ENCODE results near the gene AKNA.

Gene AKNA

DNA sequence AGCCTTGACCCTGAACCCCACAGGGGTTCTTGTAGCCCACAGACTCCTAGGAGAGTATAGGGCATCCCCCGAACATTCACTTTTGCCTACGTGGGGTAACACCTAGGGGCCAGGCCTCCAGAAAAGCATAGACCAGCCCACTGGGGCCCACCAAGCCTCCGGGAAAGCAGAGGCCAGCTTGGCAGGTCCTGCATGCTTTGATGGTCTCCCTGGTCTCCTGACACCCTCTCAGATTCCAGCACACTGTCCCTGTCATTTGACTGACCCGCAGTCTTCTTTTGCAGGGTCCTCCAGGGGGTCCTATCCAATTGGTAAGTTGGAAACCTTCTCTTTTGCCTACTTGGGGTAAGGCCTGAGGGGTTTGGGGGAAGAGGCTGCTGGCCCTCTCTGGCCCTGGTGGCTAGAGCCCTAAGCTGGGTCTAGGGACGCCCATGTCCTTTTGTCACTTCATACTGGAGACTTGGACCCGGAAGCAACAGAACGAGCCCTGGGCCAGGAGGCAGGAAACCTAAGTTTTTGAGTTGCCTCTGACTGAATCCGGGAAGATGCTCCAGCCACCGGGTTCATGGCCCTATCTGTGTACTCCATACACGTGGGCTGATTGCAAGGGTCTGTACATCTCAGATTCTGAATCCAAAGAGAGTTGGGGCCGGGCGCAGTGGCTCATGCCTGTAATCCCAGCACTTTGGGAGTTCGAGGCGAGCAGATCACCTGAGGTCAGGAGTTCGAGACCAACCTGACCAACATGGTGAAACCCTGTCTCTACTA lies 85.8 kb downstream of the AKNA start:
- Histone ChIP-seq H3K9me3 (ENCODE audit: low read length) (no peaks in the 10 kb centered on the region), H3K27me3 (ENCODE audit: control insufficient read depth in 1 of 2, insufficient read depth in 2 of 2, low read length in 2 of 2) (no peaks in the 10 kb centered on the region), H3K4me1 (ENCODE audit: insufficient read depth, low read length) (peaks cover 5% of the 10 kb centered on the region), H3K9ac (ENCODE audit: low read length) (no peak overlapping the region), H3K36me3 (ENCODE audit: insufficient read depth, low read length) (peaks cover 9% of the 10 kb centered on the region), H3K27ac (ENCODE audit: low read depth, low read length) (no peak overlapping the region), H3K4me3 (ENCODE audit: low read depth in 1 of 2, low read length in 2 of 2) (no peak overlapping the region)

DNA sequence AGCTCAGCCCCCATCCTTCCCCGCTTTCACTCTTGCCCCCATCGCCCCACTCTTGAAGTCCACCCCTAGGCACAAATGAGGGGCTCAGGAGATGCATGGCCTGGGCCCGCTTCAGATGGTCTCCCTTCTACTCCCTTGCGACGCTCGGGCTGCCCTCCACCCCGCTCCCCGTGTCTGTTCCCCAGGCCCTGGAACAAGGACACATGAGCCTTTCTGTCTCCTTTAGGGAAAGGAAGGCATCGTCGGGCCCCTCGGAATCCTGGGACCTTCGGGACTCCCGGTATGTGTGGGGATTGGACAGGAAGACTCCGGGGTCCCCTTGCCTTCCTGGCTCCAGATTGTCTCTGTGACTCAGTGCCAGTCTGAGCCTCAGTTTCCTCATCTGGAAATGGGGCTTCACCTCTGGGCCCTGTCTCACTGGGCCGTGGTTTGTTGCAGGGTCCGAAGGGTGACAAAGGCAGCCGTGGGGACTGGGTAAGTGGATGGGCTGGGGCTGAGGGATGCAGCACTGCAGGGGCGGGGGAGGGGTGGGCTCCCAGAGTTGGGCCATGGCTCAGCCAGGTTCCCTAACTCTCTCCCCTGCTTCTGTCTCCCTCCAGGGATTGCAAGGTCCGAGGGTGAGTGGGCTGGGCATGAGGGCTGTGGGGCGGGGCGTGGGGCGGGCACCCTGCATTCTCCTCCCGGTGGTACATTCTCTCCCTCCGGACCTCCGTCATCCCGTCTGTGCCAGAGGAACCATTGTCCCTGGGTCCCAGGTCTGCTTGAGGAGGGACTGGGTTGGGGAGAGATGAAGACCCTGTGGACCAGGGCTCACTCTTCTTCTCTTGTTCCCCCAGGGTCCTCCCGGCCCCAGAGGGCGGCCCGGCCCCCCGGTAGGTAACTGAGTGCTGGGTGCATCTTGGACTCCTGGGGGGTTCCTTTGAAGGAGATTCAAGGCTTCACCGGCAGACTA lies 86.7 kb downstream of the AKNA start:
- Histone ChIP-seq H3K4me3 (ENCODE audit: low read depth in 1 of 2, low read length in 2 of 2) (no peak overlapping the region), H3K9me3 (ENCODE audit: low read length) (no peaks in the 10 kb centered on the region), H3K4me1 (ENCODE audit: insufficient read depth, low read length) (peaks cover 5% of the 10 kb centered on the region), H3K9ac (ENCODE audit: low read length) (no peak overlapping the region), H3K36me3 (ENCODE audit: insufficient read depth, low read length) (peaks cover 9% of the 10 kb centered on the region), H3K27me3 (ENCODE audit: control insufficient read depth in 1 of 2, insufficient read depth in 2 of 2, low read length in 2 of 2) (no peaks in the 10 kb centered on the region), H3K27ac (ENCODE audit: low read depth, low read length) (no peak overlapping the region)

DNA sequence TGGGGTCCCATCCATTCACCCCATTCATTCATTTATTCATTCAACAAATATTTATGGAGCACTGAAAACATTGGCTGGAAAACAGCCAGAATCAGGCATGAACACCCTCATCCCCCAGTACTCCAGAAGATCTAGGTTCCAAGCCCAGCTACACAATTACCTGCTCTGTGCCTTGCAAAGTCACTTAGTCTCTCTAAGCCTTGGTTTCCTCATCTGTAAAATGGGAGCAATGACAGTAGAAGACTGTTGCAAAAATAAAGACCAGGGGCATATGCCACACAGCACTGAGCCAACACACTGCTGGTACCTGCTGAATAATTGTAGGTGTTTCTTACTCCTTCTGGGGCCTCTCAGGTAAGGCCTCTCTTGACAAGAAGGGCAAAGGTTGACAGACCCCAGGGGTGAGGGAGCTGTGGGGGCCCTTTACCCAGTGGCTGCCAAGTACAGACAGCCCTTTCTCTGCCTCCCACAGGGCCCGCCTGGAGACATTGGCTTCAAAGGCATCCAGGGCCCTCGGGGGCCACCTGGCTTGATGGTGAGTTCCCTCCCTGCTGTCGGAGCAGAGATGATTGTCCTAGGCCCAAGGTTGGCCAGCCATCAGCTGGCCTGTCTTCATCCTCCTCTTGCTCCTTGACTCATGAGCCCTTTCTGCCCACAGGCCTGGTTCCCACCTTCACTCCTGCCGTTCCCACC lies 87.5 kb downstream of the AKNA start:
- no peaks in the 10 kb centered on the region for H3K4me1 ChIP-seq (ENCODE audit: insufficient read depth, low read length)
- no peak overlapping the region for H3K9ac ChIP-seq (ENCODE audit: low read length)
- H3K36me3 ChIP-seq (ENCODE audit: insufficient read depth, low read length), result peaks cover 9% of the 10 kb centered on the region
- H3K9me3 ChIP-seq (ENCODE audit: low read length), result no peaks in the 10 kb centered on the region
- H3K27ac ChIP-seq (ENCODE audit: low read depth, low read length), result no peak overlapping the region
- H3K27me3 ChIP-seq (ENCODE audit: control insufficient read depth in 1 of 2, insufficient read depth in 2 of 2, low read length in 2 of 2), result no peaks in the 10 kb centered on the region
- no peak overlapping the region for H3K4me3 ChIP-seq (ENCODE audit: low read depth in 1 of 2, low read length in 2 of 2)

DNA sequence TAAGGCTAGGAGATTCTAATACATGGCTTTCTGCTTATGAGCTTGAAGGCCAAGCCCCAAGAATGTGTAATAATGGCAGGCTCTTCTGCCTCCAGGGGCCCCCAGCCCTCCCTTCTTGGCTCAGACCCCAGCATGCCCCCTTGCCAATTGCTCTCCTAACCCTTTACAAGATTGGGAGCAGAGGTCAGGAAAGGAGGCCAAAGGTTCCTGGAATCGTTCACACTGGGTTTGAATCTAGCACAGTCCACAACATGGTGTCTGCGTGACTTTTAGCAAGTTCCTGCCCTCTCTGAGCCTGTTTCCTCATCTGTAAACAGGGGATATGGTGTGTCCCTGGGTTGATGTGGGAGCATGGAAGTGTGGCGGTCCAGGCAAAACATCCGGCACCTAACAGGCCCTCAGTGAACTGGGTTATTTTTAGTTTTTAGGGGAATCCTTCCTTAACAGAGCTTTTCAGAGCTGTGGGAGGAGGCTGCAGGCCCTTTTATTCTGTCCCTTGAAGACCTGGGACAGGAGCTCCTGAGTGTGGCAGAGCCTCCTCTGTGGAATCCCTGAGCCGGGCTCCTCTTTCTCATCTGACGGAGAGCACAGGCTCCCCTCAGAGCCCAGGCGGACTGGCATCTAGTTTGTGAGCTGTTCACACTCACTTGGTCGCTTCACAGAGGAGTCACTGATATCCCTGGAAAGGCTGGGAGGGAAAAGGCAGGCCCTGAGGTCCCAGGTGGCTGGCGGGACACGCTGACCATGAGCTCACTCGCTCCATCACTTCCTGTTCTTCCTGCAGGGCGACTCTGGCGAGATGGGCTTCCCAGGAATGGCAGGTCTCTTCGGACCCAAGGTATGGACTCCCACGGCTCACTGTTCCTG lies 88.3 kb downstream of the AKNA start:
- Histone ChIP-seq H3K4me3 (ENCODE audit: low read depth in 1 of 2, low read length in 2 of 2) (no peak overlapping the region), H3K4me1 (ENCODE audit: insufficient read depth, low read length) (no peaks in the 10 kb centered on the region), H3K9ac (ENCODE audit: low read length) (no peak overlapping the region), H3K27me3 (ENCODE audit: control insufficient read depth in 1 of 2, insufficient read depth in 2 of 2, low read length in 2 of 2) (no peaks in the 10 kb centered on the region), H3K27ac (ENCODE audit: low read depth, low read length) (no peak overlapping the region), H3K36me3 (ENCODE audit: insufficient read depth, low read length) (peaks cover 15% of the 10 kb centered on the region), H3K9me3 (ENCODE audit: low read length) (no peaks in the 10 kb centered on the region)

- H3K4me3 ChIP-seq (ENCODE audit: low read depth in 1 of 2, low read length in 2 of 2), result no peak overlapping the region
- H3K4me1 ChIP-seq (ENCODE audit: insufficient read depth, low read length), result no peaks in the 10 kb centered on the region
- H3K27me3 ChIP-seq (ENCODE audit: control insufficient read depth in 1 of 2, insufficient read depth in 2 of 2, low read length in 2 of 2), result no peaks in the 10 kb centered on the region
- H3K9me3 ChIP-seq (ENCODE audit: low read length), result no peaks in the 10 kb centered on the region
- no peak overlapping the region for H3K9ac ChIP-seq (ENCODE audit: low read length)
- no peak overlapping the region for H3K27ac ChIP-seq (ENCODE audit: low read depth, low read length)
- H3K36me3 ChIP-seq (ENCODE audit: insufficient read depth, low read length), result peaks cover 20% of the 10 kb centered on the region
Measured at GRCh38 chr9:114296338-114296737, 91.4 kb downstream of the AKNA start.

- Histone ChIP-seq H3K9ac (ENCODE audit: low read length) (no peak overlapping the region), H3K27ac (ENCODE audit: low read depth, low read length) (no peak overlapping the region), H3K4me3 (ENCODE audit: low read depth in 1 of 2, low read length in 2 of 2) (no peak overlapping the region), H3K27me3 (ENCODE audit: control insufficient read depth in 1 of 2, insufficient read depth in 2 of 2, low read length in 2 of 2) (no peaks in the 10 kb centered on the region), H3K4me1 (ENCODE audit: insufficient read depth, low read length) (no peaks in the 10 kb centered on the region), H3K36me3 (ENCODE audit: insufficient read depth, low read length) (peaks cover 12% of the 10 kb centered on the region), H3K9me3 (ENCODE audit: low read length) (no peaks in the 10 kb centered on the region)
Measured at GRCh38 chr9:114294664-114295063, 93.1 kb downstream of the AKNA start.

DNA sequence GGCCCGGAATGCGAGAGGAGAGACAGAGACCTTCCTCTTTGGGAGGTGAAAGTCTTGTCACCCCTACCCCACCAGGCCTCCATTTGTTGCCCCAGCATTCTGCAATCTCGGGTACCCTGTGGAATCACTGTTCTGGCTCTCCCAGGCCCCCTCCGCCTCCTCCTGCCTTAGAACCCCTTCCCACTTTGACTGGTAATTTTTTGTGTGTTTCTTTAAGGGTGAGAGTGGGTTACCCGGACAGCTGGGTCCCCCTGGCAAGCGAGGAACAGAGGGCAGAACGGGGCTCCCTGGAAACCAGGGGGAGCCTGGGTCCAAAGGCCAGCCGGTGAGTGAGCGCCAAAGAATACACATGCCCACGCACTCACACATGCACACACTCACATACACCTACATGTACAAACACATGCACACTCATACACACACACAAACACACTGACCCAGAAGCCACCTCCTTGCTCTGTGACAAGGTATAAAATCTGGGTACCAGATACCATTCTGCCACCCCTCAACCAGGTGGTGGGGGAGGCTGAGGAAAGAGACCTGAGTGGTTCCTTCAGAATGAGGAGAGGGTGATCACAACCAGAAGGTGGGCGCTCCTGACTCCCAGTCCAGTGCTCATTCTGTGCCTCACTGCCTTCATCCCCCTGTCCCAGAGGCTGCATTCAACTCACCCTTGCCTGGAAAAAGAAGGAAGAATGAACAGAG lies 95.7 kb downstream of the AKNA start:
- Histone ChIP-seq H3K27ac (ENCODE audit: low read depth, low read length) (no peak overlapping the region), H3K27me3 (ENCODE audit: control insufficient read depth in 1 of 2, insufficient read depth in 2 of 2, low read length in 2 of 2) (no peaks in the 10 kb centered on the region), H3K9ac (ENCODE audit: low read length) (no peak overlapping the region), H3K4me1 (ENCODE audit: insufficient read depth, low read length) (no peaks in the 10 kb centered on the region), H3K4me3 (ENCODE audit: low read depth in 1 of 2, low read length in 2 of 2) (no peak overlapping the region), H3K36me3 (ENCODE audit: insufficient read depth, low read length) (peaks cover 12% of the 10 kb centered on the region), H3K9me3 (ENCODE audit: low read length) (no peaks in the 10 kb centered on the region)

DNA sequence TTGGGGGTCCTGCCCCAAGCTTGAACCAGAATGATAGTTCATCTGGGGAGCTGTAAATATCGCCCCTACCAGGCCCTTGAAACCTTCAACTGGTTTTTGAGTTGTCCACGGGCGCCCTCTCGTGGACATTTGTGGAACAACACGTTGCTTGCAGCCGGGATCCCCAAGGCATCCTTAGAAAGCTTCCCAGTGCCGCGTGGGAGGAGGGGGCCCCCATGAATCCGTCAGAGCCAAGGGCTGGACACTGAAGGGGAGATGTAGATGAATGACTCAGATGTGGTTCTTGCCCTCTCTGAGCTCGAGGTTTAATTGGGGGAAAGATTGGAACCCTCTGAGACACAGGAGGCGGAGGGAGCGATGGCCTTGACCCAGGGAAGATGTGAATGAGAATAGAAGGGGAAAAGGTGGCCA lies 96.7 kb downstream of the AKNA start:
- H3K9me3 ChIP-seq (ENCODE audit: low read length), result no peaks in the 10 kb centered on the region
- no peaks in the 10 kb centered on the region for H3K27me3 ChIP-seq (ENCODE audit: control insufficient read depth in 1 of 2, insufficient read depth in 2 of 2, low read length in 2 of 2)
- peaks cover 12% of the 10 kb centered on the region for H3K36me3 ChIP-seq (ENCODE audit: insufficient read depth, low read length)
- no peak overlapping the region for H3K9ac ChIP-seq (ENCODE audit: low read length)
- H3K27ac ChIP-seq (ENCODE audit: low read depth, low read length), result no peak overlapping the region
- no peaks in the 10 kb centered on the region for H3K4me1 ChIP-seq (ENCODE audit: insufficient read depth, low read length)
- no peak overlapping the region for H3K4me3 ChIP-seq (ENCODE audit: low read depth in 1 of 2, low read length in 2 of 2)

DNA sequence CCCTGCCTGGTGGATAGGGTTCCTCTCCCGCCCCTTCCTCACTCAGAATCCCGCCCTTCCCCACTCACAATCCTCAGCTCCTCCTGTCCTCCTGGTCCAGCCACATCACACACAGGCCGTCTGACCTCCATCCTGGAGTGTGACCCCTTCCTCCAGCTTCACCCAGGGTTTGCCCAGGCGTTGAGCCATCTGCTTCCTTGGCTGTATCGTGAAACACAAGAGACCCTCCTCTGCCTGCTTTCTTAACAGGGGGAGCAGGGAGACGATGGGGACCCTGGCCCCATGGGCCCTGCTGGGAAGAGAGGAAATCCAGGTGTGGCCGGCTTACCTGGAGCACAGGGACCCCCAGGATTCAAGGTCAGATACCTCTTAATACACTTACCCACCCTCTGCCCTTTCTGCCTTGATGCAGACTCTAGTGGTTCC lies 97.2 kb downstream of the AKNA start:
- no peak overlapping the region for H3K4me3 ChIP-seq (ENCODE audit: low read depth in 1 of 2, low read length in 2 of 2)

More for the DNA sequence above, 97.2 kb downstream of the AKNA start:
- Histone ChIP-seq H3K9me3 (ENCODE audit: low read length) (no peaks in the 10 kb centered on the region), H3K4me1 (ENCODE audit: insufficient read depth, low read length) (no peaks in the 10 kb centered on the region), H3K27ac (ENCODE audit: low read depth, low read length) (no peak overlapping the region), H3K27me3 (ENCODE audit: control insufficient read depth in 1 of 2, insufficient read depth in 2 of 2, low read length in 2 of 2) (no peaks in the 10 kb centered on the region), H3K36me3 (ENCODE audit: insufficient read depth, low read length) (peaks cover 12% of the 10 kb centered on the region), H3K9ac (ENCODE audit: low read length) (no peak overlapping the region)
